Testis (tissue), 5 donors: ENCODE measurements around the gene OR2A25. TPM values are rescaled to one million over a fixed set of nuclear protein-coding genes. Genes with fewer than 3 reads are reported as not detected.

Experiments used
- DNase-seq: peaks from one replicate; pipeline ENCODE4 v3.0.0-alpha.2; 2019
- H3K27ac ChIP-seq, 2 donors: fragments of 200-600 bp; sonication (generic); one replicate each; pipeline ENCODE4 v1.5.1; 2019
- H3K27me3 ChIP-seq: fragments of 200-600 bp; sonication (generic); one replicate; pipeline ENCODE4 v1.5.1; 2019
- H3K36me3 ChIP-seq: fragments of 200-600 bp; sonication (generic); one replicate; pipeline ENCODE4 v1.5.1; 2017; ENCODE audit warnings: low read depth; ENCODE audit errors: missing control alignments
- H3K4me1 ChIP-seq: fragments of 200-600 bp; sonication (generic); one replicate; pipeline ENCODE4 v1.5.1; 2019
- H3K4me3 ChIP-seq, 2 donors: fragments of 200-600 bp; sonication (generic); one replicate each; pipeline ENCODE4 v1.5.1; 2017 to 2019
- H3K9me3 ChIP-seq: fragments of 200-600 bp; sonication (generic); one replicate; pipeline ENCODE4 v1.5.1; 2017
- POLR2A ChIP-seq: fragments of 450-650 bp; IDR thresholded peaks from one replicate; pipeline ENCODE4 v1.6.1; 2017; ENCODE audit warnings: antibody characterized with exemption, mild to moderate bottlenecking, moderate library complexity
- WGBS, 2 donors: methylation state at CpG; one replicate each; pipeline ENCODE4 v1.1.5; 2018; 5-methylcytosine and 5-hydroxymethylcytosine counted together
- intact Hi-C: fragments of 100-400 bp; cut with DNase I; formaldehyde crosslinking; loops from one replicate; pipeline ENCODE4 v1.15.1; 2023; ENCODE audit warnings: low total_unique reads
- long read RNA-seq, 2 donors: transcript quantifications; one replicate each; lab custom pipeline, GENCODE V29; 2026
- polyA plus RNA-seq: library from polyadenylated mRNA; stranded (reverse); fragments of 350-450 nt; fragmentation: Illumina TruSeq; extraction: RNeasy Lipid Tissue Mini Kit (QIAGEN cat#74804); gene quantifications from one replicate; pipeline ENCODE4 v1.2.3, GENCODE V29; 2014; ENCODE audit warnings: low read depth, low replicate concordance; ENCODE audit not compliant: insufficient read depth
- total RNA-seq, 2 donors: library from RNA; depleted of rRNA; stranded (reverse); fragments of >200 nt; gene quantifications; one replicate each; pipeline ENCODE4 v1.2.3, GENCODE V29; 2016
- TF ChIP-seq, protein P1 (sequence below), 3 experiments: fragments of 450-650 bp in 2 of 3; fragments of 200-600 bp in 1 of 3; sonication (generic) in 1 of 3; IDR thresholded peaks; one replicate each; pipeline ENCODE4 v1.5.1; 2016 to 2019; ENCODE audit warnings: antibody characterized with exemption in 3 of 3, mild to moderate bottlenecking in 2 of 3, moderate library complexity in 1 of 3

OR2A25 gene, protein sequence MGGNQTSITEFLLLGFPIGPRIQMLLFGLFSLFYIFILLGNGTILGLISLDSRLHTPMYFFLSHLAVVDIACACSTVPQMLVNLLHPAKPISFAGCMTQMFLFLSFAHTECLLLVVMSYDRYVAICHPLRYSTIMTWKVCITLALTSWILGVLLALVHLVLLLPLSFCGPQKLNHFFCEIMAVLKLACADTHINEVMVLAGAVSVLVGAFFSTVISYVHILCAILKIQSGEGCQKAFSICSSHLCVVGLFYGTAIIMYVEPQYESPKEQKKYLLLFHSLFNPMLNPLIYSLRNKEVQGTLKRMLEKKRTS
- under 1 TPM in 1 of 2 donors, not detected in 1; 0.19 TPM for total RNA-seq
- 0.18 TPM for polyA plus RNA-seq
- long read RNA-seq, donor 1: 0 reads
- long read RNA-seq, donor 2: 0 reads

DNA sequence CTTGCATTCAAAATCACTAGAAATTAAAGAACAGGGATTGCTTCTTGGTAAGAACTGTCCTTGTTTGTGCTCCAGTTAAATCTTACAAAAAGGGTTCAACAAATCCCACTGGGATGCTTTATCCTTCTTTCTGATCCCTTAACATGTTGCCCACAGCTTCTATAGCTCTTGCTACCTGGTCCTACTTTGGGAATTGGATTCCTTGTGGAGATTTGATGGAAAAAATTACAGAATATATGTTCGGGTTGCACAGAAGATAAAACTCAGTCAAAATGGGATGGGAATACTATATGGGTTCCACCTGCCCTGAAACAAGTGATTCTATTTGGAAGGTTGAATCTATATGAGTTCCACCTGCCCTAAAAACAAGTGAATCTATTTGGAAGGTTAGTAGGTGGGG lies at the start of gene OR2A25:
TSS of gene OR2A25 (plus strand) at position 301 of the 400 bp plus-strand sequence. CDS start 4,409 bp downstream, outside the sequence.
- no peaks in the 10 kb centered on the region for H3K36me3 ChIP-seq
- no peak within 1 kb of the TSS for H3K4me3 ChIP-seq
- DNase-seq: no peak
- no peaks in the 10 kb centered on the region for H3K9me3 ChIP-seq
- H3K27ac ChIP-seq: no peak within 1 kb of the TSS
- H3K4me1 ChIP-seq: no peaks in the 10 kb centered on the region
- WGBS, 2 donors: 65 to 71% methylated on average over 1 of the region's 1 CpG
- intact Hi-C loops: no loop called here
- TF ChIP-seq, protein P1, sequence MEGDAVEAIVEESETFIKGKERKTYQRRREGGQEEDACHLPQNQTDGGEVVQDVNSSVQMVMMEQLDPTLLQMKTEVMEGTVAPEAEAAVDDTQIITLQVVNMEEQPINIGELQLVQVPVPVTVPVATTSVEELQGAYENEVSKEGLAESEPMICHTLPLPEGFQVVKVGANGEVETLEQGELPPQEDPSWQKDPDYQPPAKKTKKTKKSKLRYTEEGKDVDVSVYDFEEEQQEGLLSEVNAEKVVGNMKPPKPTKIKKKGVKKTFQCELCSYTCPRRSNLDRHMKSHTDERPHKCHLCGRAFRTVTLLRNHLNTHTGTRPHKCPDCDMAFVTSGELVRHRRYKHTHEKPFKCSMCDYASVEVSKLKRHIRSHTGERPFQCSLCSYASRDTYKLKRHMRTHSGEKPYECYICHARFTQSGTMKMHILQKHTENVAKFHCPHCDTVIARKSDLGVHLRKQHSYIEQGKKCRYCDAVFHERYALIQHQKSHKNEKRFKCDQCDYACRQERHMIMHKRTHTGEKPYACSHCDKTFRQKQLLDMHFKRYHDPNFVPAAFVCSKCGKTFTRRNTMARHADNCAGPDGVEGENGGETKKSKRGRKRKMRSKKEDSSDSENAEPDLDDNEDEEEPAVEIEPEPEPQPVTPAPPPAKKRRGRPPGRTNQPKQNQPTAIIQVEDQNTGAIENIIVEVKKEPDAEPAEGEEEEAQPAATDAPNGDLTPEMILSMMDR (IDR thresholded peaks at IDR 0.05): no peak
- no peak for TF ChIP-seq POLR2A
- no peaks in the 10 kb centered on the region for H3K27me3 ChIP-seq

DNA sequence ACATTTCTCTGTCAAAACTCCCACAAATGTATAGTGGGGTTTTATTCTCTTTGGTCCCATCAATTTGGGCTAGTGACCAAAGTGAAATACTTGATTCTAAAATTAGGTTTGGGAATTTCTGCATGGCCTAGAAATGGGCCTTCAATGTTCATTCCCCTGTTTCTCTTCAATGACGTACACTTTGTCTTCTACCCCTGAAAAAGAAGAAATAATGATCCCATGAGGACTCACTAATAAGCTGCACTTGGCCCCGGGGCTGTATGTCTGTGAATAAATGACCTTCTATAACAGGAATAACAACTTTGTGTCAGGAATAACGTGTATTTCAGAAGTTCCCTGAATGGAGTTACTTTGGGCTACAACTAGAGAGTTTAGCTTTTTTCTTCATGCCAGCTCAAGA lies 49.3 kb upstream of the OR2A25 start:
- Histone ChIP-seq H3K36me3 (no peaks in the 10 kb centered on the region), H3K9me3 (no peaks in the 10 kb centered on the region), H3K4me3 (no peak overlapping the region), H3K27me3 (no peaks in the 10 kb centered on the region), H3K4me1 (no peaks in the 10 kb centered on the region), H3K27ac (no peak overlapping the region)
- intact Hi-C loops: no loop called here
- no peak for DNase-seq
- TF ChIP-seq, protein P1 (IDR thresholded peaks at IDR 0.05): no peak
- TF ChIP-seq POLR2A: no peak
- WGBS, 2 donors: 61 to 64% methylated on average over 3 of the region's 3 CpGs

DNA sequence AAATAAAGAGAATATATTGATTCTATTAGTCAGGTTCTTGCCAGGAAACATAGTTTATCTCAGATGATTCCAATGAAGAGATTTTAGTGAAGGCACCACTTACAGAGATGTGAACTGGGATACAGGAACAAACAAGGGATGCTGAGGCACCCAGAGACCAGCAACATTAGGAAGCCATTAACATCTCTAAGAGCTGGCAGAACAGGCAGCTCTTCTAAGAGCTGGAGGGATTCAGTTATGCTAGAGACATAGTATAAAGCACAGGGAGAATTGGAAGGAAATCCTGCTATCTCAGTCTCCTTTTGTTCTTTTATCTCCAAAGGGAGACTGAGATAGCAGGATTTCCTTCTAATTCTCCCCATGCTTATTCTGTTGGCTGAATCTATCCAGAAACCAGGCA lies 47.4 kb upstream of the OR2A25 start:
- Histone ChIP-seq H3K4me1 (no peaks in the 10 kb centered on the region), H3K4me3 (no peak overlapping the region), H3K9me3 (no peaks in the 10 kb centered on the region), H3K27ac (no peak overlapping the region), H3K27me3 (no peaks in the 10 kb centered on the region), H3K36me3 (no peaks in the 10 kb centered on the region)
- no peak for DNase-seq
- intact Hi-C loops: no loop called here
- TF ChIP-seq, protein P1 (IDR thresholded peaks at IDR 0.05): no peak
- no peak for TF ChIP-seq POLR2A

DNA sequence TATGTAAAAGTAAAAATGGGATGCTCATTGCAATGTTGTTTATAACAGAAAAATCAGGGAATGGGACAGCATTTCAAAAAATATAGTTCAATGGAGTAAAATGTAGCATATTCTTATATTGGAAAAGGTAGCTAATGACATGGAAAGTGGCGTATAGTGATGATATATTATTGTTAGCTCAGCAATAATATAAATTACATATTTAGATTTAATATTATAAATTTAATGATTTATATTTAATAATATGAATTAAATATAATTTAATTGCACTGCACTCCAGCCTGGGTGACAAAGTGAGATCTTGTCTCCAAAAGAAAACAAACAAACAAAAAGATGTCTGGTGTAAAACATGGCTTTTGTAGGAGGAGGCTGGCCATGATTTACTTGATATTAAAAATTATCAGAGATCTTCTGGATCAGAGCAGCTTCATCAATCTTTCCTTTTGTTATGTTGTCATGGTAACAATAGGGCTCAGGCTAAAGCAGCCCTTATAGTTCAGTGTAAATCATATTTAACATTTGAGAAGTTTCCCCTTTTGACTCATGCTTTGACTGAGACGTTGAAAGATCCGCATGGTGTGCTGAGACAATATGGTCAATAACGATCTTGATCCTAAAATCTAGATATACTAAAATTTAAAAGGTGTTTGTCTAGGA lies 46.3 kb upstream of the OR2A25 start:
- Histone ChIP-seq H3K9me3 (no peaks in the 10 kb centered on the region), H3K27ac (no peak overlapping the region), H3K36me3 (no peaks in the 10 kb centered on the region), H3K27me3 (no peaks in the 10 kb centered on the region), H3K4me1 (no peaks in the 10 kb centered on the region), H3K4me3 (no peak overlapping the region)
- WGBS, 2 donors: 87 to 89% methylated on average over 4 of the region's 4 CpGs
- TF ChIP-seq, protein P1 (IDR thresholded peaks at IDR 0.05): no peak
- no peak for TF ChIP-seq POLR2A
- intact Hi-C loops: no loop called here
- no peak for DNase-seq
